ENCODE data around the gene KRTAP10-1. TPM values are rescaled to one million over a fixed set of nuclear protein-coding genes. Genes with fewer than 3 reads are reported as not detected.

KRTAP10-1 gene
- total and polyA plus RNA-seq, 2 of the 13 experiments (the other 11 are each of a cell fraction or from before 2014, with no cell fraction given): not detected

DNA sequence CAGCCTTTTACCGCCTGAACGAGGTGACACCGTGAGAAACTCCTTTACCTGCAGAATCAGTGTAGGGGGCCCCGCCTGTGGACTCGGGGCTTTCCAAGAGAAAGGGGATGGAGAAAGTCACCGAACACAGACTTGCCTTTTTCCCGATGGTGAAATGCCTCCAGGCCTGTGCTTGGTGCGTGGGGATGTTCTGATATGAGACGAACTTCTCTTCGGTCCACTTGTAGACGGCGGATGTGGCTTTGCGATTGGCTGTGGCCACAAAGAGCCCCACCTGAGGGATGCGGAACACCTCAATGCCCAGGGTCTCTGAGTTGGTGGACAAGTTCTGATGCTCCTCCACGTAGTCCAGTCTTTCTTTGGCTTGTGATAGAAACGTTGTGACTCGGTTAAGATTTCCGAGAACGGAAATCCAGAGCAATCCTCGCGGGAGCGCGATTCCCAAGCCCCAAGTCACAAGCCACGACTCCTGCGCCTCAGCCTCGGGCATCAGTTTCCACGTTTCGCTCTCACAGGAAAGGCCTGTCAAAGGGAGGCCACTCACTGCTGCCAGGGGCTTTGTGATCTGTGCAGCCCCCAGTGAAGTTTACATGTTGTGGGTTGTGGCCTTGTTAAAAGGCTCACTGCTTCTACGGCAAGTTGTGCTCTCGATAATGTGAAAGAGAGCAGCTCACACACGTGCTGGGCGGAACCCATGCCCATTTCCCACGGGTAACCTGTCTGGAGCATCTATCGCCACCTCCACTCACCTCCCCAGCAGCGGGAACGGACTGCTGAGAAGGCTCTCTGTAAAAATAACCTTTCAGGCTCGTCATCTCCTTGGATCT lies 12.6 kb downstream of the KRTAP10-1 start:
- TF ChIP-seq SALL1 (CRISPR knock-in tag; IDR thresholded peaks at IDR 0.05) (no peak), THAP8 (CRISPR knock-in tag; IDR thresholded peaks at IDR 0.05; ENCODE audit: borderline replicate concordance) (no peak)
- no peak overlapping the region for H3K9ac ChIP-seq (ENCODE audit: insufficient read depth, low read depth, low read length)
- WGBS (ENCODE audit: low lambda C conversion rate): 71% methylated on average over 31 of the region's 37 CpGs
- BruUV-seq (replicated peaks): no TSS peak
- H3K36me3 ChIP-seq (replicated peaks in 1 of 2; ENCODE audit: control insufficient read depth in 1 of 2, insufficient read depth in 2 of 2, low read length in 2 of 2): no peaks in the 10 kb centered on the region
- intact Hi-C loops (cut with micrococcal nuclease; ENCODE audit: unreplicated experiment) (no loop called here), in situ Hi-C loops (cut with HindIII; ENCODE audit: extremely low pct_ligation_motif_present, low pct_unique_long_range_greater_than_20kb) (no loop called here)
- ChIA-PET POLR2A (no interaction called here), CTCF (ENCODE audit: low intra/inter-chr PET ratio, low total read pairs) (no interaction called here)
- no peak overlapping the region for H3K4me3 ChIP-seq (replicated peaks in 1 of 3; ENCODE audit: insufficient read depth in 1 of 3, low read depth in 2 of 3, low read length in 3 of 3)
- H3K27me3 ChIP-seq (ENCODE audit: control insufficient read depth in 1 of 2, insufficient read depth in 2 of 2, low read length in 2 of 2): peaks cover 0 to 14% of the 10 kb centered on the region in 2 experiments; a peak in 2 of 5 replicates
- H4K20me1 ChIP-seq (ENCODE audit: insufficient read depth, low read length): no peaks in the 10 kb centered on the region
- H3K9me3 ChIP-seq (ENCODE audit: low read length): no peaks in the 10 kb centered on the region
- H2AFZ ChIP-seq (ENCODE audit: low read length): no peak overlapping the region
- ATAC-seq (no peak), DNase-seq (ENCODE audit: low spot score) (no peak), FAIRE-seq (no peak)
- H3K4me1 ChIP-seq (ENCODE audit: insufficient read depth, low read length): peaks cover 21% of the 10 kb centered on the region
- H3K4me2 ChIP-seq (ENCODE audit: low read depth, low read length): no peak overlapping the region
- no peak overlapping the region for H3K27ac ChIP-seq (ENCODE audit: extremely low read length, insufficient read depth, low read length)
- no peaks in the 10 kb centered on the region for H3K79me2 ChIP-seq (ENCODE audit: insufficient read depth, low read length)

DNA sequence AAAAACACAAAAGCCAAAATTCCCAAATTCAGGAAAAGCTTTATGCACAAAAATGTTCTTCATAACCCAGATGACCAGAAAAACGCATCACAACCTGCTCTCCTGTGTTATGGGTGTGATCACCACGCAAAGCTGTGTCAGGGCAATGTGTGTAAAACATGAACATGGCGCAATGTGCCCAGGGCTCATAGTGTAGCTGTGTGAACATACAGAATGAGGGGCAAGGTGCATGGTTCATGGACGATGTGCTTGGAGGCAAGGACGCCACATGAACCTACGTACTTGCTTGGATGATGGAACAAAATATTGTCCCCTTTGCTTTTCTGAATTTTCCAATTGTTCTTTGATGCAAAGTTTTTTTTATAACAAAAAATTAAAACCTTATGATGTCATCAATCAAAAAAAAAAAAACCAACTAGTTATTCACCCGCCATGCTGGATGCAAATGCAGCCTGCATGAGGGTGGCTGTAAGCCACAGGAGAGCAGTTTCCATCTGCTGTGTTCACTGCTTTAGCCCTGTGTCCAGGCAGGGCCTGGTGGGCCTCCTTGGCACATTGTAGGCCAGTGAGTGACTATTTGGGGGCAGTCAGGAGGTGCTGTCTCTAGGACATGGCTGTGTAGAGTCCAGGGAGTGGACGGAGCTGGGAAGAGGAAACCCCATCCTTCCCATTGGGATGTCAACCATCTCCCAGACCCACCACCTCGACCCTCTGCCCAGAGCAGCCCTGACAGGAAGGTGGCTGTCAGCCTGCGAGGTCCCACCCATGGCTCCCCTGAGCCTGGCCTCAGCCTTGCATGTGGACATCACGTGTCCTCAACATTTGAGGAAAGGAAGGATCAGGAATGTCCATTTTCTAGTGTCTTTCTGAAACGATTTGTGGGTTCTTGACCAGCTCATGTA lies 13.6 kb downstream of the KRTAP10-1 start:
- FAIRE-seq: no peak
- Histone ChIP-seq H2AFZ (ENCODE audit: low read length) (no peak overlapping the region), H3K4me2 (ENCODE audit: low read depth, low read length) (peak overlapping the region; percentile 20; the same call in 1 of the 2 replicates), H3K4me3 (replicated peaks in 1 of 3; ENCODE audit: insufficient read depth in 1 of 3, low read depth in 2 of 3, low read length in 3 of 3) (no peak overlapping the region), H3K9me3 (ENCODE audit: low read length) (no peaks in the 10 kb centered on the region), H3K27ac (ENCODE audit: extremely low read length, insufficient read depth, low read length) (no peak overlapping the region), H3K9ac (ENCODE audit: insufficient read depth, low read depth, low read length) (no peak overlapping the region), H3K36me3 (replicated peaks in 1 of 2; ENCODE audit: control insufficient read depth in 1 of 2, insufficient read depth in 2 of 2, low read length in 2 of 2) (no peaks in the 10 kb centered on the region), H3K79me2 (ENCODE audit: insufficient read depth, low read length) (no peaks in the 10 kb centered on the region), H4K20me1 (ENCODE audit: insufficient read depth, low read length) (no peaks in the 10 kb centered on the region), H3K4me1 (ENCODE audit: insufficient read depth, low read length) (peaks cover 21% of the 10 kb centered on the region), H3K27me3 (ENCODE audit: control insufficient read depth in 1 of 2, insufficient read depth in 2 of 2, low read length in 2 of 2) (peaks cover 0 to 11% of the 10 kb centered on the region in 2 experiments; a peak in 1 of 5 replicates)
- WGBS (ENCODE audit: low lambda C conversion rate): 31% methylated on average over 12 of the region's 12 CpGs
- in situ Hi-C loops (cut with HindIII; ENCODE audit: extremely low pct_ligation_motif_present, low pct_unique_long_range_greater_than_20kb): no loop called here
- BruUV-seq (replicated peaks): no TSS peak
- intact Hi-C loops (cut with micrococcal nuclease; ENCODE audit: unreplicated experiment): no loop called here
- ChIA-PET POLR2A (no interaction called here), CTCF (ENCODE audit: low intra/inter-chr PET ratio, low total read pairs) (no interaction called here)
- peak; percentile 8; the same call in 1 of the 3 replicates for ATAC-seq
- peak; percentile 22 for DNase-seq (ENCODE audit: low spot score)
- TF ChIP-seq CEBPG (CRISPR knock-in tag; IDR thresholded peaks at IDR 0.05) (0 out of 2 replicates have a peak, but pooled peaks have one; percentile 13), HNF4A (CRISPR knock-in tag; IDR thresholded peaks at IDR 0.05) (peak; percentile 83), ZNF530 (CRISPR knock-in tag; IDR thresholded peaks at IDR 0.05; ENCODE audit: low read depth) (no peak), ZNF136 (CRISPR knock-in tag; IDR thresholded peaks at IDR 0.05; ENCODE audit: low read depth) (no peak), CEBPB (IDR thresholded peaks at IDR 0.05; ENCODE audit: borderline replicate concordance, low read depth, low read length) (peak; percentile 85), TP53 (CRISPR knock-in tag; conservative IDR thresholded peaks at IDR 0.05) (no peak), ZNF234 (CRISPR knock-in tag; conservative IDR thresholded peaks at IDR 0.05) (no peak), HNF4G (IDR thresholded peaks at IDR 0.05; ENCODE audit: borderline replicate concordance, low read depth, low read length) (peak; percentile 44; the same call in 1 of the 2 replicates), HNF4G (CRISPR knock-in tag; IDR thresholded peaks at IDR 0.05; ENCODE audit: borderline replicate concordance, low read depth) (no peak), HOXA3 (CRISPR knock-in tag; IDR thresholded peaks at IDR 0.05) (peak; percentile 28; the same call in 1 of the 2 replicates)
- TF ChIP-seq, protein P1, sequence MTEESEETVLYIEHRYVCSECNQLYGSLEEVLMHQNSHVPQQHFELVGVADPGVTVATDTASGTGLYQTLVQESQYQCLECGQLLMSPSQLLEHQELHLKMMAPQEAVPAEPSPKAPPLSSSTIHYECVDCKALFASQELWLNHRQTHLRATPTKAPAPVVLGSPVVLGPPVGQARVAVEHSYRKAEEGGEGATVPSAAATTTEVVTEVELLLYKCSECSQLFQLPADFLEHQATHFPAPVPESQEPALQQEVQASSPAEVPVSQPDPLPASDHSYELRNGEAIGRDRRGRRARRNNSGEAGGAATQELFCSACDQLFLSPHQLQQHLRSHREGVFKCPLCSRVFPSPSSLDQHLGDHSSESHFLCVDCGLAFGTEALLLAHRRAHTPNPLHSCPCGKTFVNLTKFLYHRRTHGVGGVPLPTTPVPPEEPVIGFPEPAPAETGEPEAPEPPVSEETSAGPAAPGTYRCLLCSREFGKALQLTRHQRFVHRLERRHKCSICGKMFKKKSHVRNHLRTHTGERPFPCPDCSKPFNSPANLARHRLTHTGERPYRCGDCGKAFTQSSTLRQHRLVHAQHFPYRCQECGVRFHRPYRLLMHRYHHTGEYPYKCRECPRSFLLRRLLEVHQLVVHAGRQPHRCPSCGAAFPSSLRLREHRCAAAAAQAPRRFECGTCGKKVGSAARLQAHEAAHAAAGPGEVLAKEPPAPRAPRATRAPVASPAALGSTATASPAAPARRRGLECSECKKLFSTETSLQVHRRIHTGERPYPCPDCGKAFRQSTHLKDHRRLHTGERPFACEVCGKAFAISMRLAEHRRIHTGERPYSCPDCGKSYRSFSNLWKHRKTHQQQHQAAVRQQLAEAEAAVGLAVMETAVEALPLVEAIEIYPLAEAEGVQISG (CRISPR knock-in tag; IDR thresholded peaks at IDR 0.05): 0 out of 2 replicates have a peak, but pooled peaks have one; percentile 10

Measured in HepG2 (cell line).